Measurements from ENCODE around the gene PXMP4. TPM values are rescaled to one million over a fixed set of nuclear protein-coding genes. Genes with fewer than 3 reads are reported as not detected.

The PXMP4 gene
- total and polyA plus RNA-seq, 2 experiments from 2014 or later = 5.9 to 14.1 TPM

DNA sequence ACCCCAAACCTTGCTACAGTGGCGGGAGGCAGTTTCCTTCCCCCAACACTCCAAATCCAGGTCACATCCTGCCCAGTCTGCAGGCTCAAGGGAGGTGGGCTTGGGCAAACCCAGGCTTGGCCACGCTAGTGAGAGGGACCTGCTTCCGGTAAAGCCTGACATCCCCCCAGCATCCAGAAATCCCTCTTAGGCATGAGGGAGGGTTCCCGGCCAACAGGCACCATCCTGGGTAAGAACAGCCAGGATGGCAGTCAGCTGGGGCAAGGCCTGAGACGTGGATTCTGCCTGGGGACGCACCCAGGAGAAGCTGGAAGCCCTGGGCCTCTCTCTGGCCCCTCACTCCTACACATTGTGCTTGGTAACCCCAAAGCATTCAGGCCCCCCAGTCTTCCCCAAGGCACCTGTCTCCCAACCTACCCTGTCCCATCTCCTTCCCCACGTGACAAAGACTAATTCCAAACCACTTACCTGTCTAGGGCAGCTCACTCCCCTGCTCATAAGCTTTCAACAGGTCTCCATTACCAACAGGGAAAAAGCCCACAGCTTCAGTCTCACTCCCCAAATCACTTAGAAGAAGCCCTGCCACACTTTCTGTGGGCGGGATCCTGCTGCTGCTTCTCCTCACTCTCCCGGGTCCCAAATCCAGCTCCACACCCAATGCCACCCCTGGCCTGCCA is 55.9 kb downstream of the PXMP4 start:
- Histone ChIP-seq H3K4me1 (ENCODE audit: insufficient read depth) (peaks cover 16% of the 10 kb centered on the region; the same call in 1 of the 2 replicates), H3K27me3 (replicated peaks; ENCODE audit: insufficient read depth) (no peaks in the 10 kb centered on the region), H3K4me3 (peak overlapping the region; percentile 85), H4K20me1 (ENCODE audit: insufficient read depth) (no peaks in the 10 kb centered on the region), H3F3A (ENCODE audit: insufficient read depth) (peaks cover 16% of the 10 kb centered on the region), H3K36me3 (ENCODE audit: low read depth) (no peaks in the 10 kb centered on the region), H3K79me2 (ENCODE audit: insufficient read depth) (peaks cover 6% of the 10 kb centered on the region; the same call in 1 of the 2 replicates), H3K9ac (peak overlapping the region; percentile 89), H3K9me2 (ENCODE audit: insufficient read depth) (no peaks in the 10 kb centered on the region), H2AFZ (peak overlapping the region; percentile 82), H3K9me3 (ENCODE audit: low read depth) (no peaks in the 10 kb centered on the region), H3K27ac (peak overlapping the region; percentile 72), H3K4me2 (ENCODE audit: unreplicated experiment) (peak overlapping the region; percentile 75)
- 26 to 31% methylated on average over 9 of the region's 9 CpGs for WGBS, 2 experiments (ENCODE audit: low coverage in 1 of 2, low lambda C conversion rate in 2 of 2, missing lambda C conversion rate in 2 of 2)
- DNase-seq = peak; percentile 21
- TF ChIP-seq EZH2 (IDR thresholded peaks at IDR 0.05; ENCODE audit: insufficient read depth, poor library complexity, severe bottlenecking) = no peak
- no peak for TF ChIP-seq EZH2phosphoT487 (IDR thresholded peaks at IDR 0.05; ENCODE audit: insufficient read depth, low read depth)
- in situ Hi-C loops (cut with MboI) = no loop called here

DNA sequence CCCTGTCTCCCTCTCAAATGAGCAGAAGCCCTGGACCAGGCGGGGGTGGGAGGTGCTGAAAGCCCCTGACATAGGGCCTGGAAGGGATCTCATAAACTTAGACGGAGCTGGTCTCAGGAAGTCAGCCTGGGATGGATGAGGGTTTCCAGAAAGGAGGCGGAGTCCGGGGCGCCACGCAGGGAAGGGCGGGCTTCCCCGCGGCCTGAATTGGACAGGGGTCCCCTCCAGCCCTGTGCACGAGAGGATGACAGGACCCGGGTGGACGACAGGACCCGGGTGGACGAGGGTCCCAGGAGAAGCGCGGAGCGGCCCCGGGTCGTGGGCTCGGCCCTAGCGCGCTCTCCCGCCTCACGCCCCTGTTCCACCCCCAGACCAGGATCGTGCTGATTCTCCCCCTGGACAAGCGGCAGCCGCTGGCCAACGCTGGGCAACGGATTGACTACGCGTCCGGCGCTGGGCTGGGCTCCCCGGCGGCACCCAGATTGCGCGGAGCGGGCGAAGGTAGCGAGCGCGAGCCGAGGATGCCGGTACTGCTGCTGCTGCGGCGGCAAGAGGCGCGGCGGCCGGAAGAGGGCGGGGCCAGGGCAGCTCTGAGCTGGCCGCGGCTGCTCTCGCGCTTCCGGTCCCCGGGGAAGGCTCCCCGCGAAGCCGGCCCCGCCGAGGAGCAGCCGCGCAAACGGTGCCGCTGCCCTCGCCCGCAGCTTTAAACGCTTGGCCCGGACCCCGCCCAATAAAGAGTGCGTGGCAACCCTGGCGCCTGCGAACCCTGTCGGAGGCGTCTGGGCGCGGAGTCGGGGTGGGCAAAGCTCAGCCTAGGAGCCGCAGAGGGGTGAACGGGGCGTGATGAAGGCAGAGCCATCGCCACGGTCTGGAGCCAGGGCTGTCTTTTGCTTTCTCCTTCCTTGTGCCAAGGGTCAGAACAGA is 56.7 kb downstream of the PXMP4 start:
- no peaks in the 10 kb centered on the region for H4K20me1 ChIP-seq (ENCODE audit: insufficient read depth)
- H3K4me1 ChIP-seq (ENCODE audit: insufficient read depth) = peaks cover 16% of the 10 kb centered on the region; the same call in 1 of the 2 replicates
- H3K9me2 ChIP-seq (ENCODE audit: insufficient read depth) = no peaks in the 10 kb centered on the region
- H2AFZ ChIP-seq = peak overlapping the region; percentile 82
- H3K79me2 ChIP-seq (ENCODE audit: insufficient read depth) = 0 out of 2 replicates have a peak, but pooled peaks cover 6% of the 10 kb centered on the region
- H3F3A ChIP-seq (ENCODE audit: insufficient read depth) = peaks cover 14% of the 10 kb centered on the region
- no peak for TF ChIP-seq EZH2 (IDR thresholded peaks at IDR 0.05; ENCODE audit: insufficient read depth, poor library complexity, severe bottlenecking)
- TF ChIP-seq EZH2phosphoT487 (IDR thresholded peaks at IDR 0.05; ENCODE audit: insufficient read depth, low read depth) = no peak
- WGBS, 2 experiments (ENCODE audit: low coverage in 1 of 2, low lambda C conversion rate in 2 of 2, missing lambda C conversion rate in 2 of 2) = 0 to 2% methylated on average over 64 to 82 of the region's 84 CpGs
- in situ Hi-C loops (cut with MboI) = no loop called here
- H3K36me3 ChIP-seq (ENCODE audit: low read depth) = no peaks in the 10 kb centered on the region
- H3K4me3 ChIP-seq = peak overlapping the region; percentile 85
- H3K9ac ChIP-seq = peak overlapping the region; percentile 89
- H3K27ac ChIP-seq = peak overlapping the region; percentile 72
- H3K27me3 ChIP-seq (replicated peaks; ENCODE audit: insufficient read depth) = no peaks in the 10 kb centered on the region
- DNase-seq = peak; percentile 91
- H3K4me2 ChIP-seq (ENCODE audit: unreplicated experiment) = peak overlapping the region; percentile 75
- H3K9me3 ChIP-seq (ENCODE audit: low read depth) = no peaks in the 10 kb centered on the region

DNA sequence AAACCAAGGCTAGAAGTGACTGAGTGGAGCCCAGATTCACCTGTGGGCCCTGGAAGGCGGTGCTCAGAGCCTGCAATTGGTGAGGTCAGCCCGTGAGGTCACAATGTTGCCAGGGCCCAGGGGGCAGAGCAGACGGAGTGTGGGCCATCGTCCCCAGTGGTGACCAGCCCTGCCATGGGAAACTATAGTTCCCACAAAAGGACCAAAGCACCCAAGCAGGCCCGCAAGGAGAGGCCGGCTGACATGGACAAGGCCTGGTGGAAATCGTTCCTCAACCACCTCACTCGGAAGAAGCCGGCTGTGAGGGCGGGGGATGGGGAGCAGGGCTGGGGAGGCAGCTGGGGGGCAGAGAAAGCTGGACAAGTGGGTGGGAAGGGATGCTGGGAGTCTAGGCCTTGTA is 57.9 kb downstream of the PXMP4 start, which contains the start of gene C20orf144:
Gene C20orf144, plus strand, starts transcription at position 156 of the 400 bp plus-strand sequence. Its CDS starts 19 bp downstream, at position 175.
- H3K4me1 ChIP-seq (ENCODE audit: insufficient read depth) = peaks cover 13% of the 10 kb centered on the region; the same call in 1 of the 2 replicates
- no peaks in the 10 kb centered on the region for H4K20me1 ChIP-seq (ENCODE audit: insufficient read depth)
- DNase-seq = no peak
- H3K9me3 ChIP-seq (ENCODE audit: low read depth) = no peaks in the 10 kb centered on the region
- H3K27me3 ChIP-seq (replicated peaks; ENCODE audit: insufficient read depth) = no peaks in the 10 kb centered on the region
- 0 out of 2 replicates have a peak, but pooled peaks cover 6% of the 10 kb centered on the region for H3K79me2 ChIP-seq (ENCODE audit: insufficient read depth)
- H3K36me3 ChIP-seq (ENCODE audit: low read depth) = no peaks in the 10 kb centered on the region
- peak within 1 kb of the TSS; percentile 89 for H3K9ac ChIP-seq
- H3F3A ChIP-seq (ENCODE audit: insufficient read depth) = 0 out of 2 replicates have a peak, but pooled peaks cover 11% of the 10 kb centered on the region
- in situ Hi-C loops (cut with MboI) = no loop called here
- H3K9me2 ChIP-seq (ENCODE audit: insufficient read depth) = no peaks in the 10 kb centered on the region
- peak within 1 kb of the TSS; percentile 85 for H3K4me3 ChIP-seq
- TF ChIP-seq EZH2 (IDR thresholded peaks at IDR 0.05; ENCODE audit: insufficient read depth, poor library complexity, severe bottlenecking) = no peak
- TF ChIP-seq EZH2phosphoT487 (IDR thresholded peaks at IDR 0.05; ENCODE audit: insufficient read depth, low read depth) = no peak
- peak within 1 kb of the TSS; percentile 72 for H3K27ac ChIP-seq
- 78 to 82% methylated on average over 9 to 10 of the region's 10 CpGs for WGBS, 2 experiments (ENCODE audit: low coverage in 1 of 2, low lambda C conversion rate in 2 of 2, missing lambda C conversion rate in 2 of 2)
- H3K4me2 ChIP-seq (ENCODE audit: unreplicated experiment) = peak within 1 kb of the TSS; percentile 75
- H2AFZ ChIP-seq = peak within 1 kb of the TSS; percentile 82

DNA sequence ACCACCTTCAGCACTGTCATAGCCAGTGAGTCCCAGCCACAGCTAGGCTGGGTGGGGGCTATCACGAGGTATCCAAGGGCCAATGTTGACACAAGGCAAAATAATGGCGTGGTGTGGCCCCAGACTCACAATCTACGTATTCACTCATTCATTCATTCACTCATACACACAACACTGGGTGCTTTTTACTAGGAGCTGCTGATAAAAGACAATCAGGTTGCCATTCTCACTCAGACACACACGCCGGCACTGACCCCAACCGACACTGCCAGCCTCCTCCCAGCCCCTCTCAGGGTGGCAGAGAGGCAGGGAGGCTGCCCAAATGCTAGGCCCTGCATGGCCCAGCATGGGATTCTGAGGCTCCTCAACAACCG is 59.4 kb downstream of the PXMP4 start:
- Histone ChIP-seq H3K36me3 (ENCODE audit: low read depth) (no peaks in the 10 kb centered on the region), H3K4me1 (ENCODE audit: insufficient read depth) (peaks cover 13% of the 10 kb centered on the region; the same call in 1 of the 2 replicates), H3K27me3 (replicated peaks; ENCODE audit: insufficient read depth) (no peaks in the 10 kb centered on the region), H3K4me3 (no peak overlapping the region), H3F3A (ENCODE audit: insufficient read depth) (0 out of 2 replicates have a peak, but pooled peaks cover 3% of the 10 kb centered on the region), H3K27ac (no peak overlapping the region), H3K9me3 (ENCODE audit: low read depth) (no peaks in the 10 kb centered on the region), H3K9me2 (ENCODE audit: insufficient read depth) (no peaks in the 10 kb centered on the region), H3K4me2 (ENCODE audit: unreplicated experiment) (no peak overlapping the region), H4K20me1 (ENCODE audit: insufficient read depth) (no peaks in the 10 kb centered on the region), H3K79me2 (ENCODE audit: insufficient read depth) (0 out of 2 replicates have a peak, but pooled peaks cover 6% of the 10 kb centered on the region), H3K9ac (no peak overlapping the region), H2AFZ (no peak overlapping the region)
- no peak for DNase-seq
- 87 to 92% methylated on average over 7 of the region's 7 CpGs for WGBS, 2 experiments (ENCODE audit: low coverage in 1 of 2, low lambda C conversion rate in 2 of 2, missing lambda C conversion rate in 2 of 2)
- TF ChIP-seq EZH2phosphoT487 (IDR thresholded peaks at IDR 0.05; ENCODE audit: insufficient read depth, low read depth) (no peak), EZH2 (IDR thresholded peaks at IDR 0.05; ENCODE audit: insufficient read depth, poor library complexity, severe bottlenecking) (no peak)
- in situ Hi-C loops (cut with MboI) = no loop called here
